Muscle layer of duodenum (tissue), 2 donors: ENCODE measurements around the gene TAOK3.
"Not testable (repeated sequence)": the region's sequence is repeated elsewhere in the genome, so short reads cannot be mapped to it uniquely, and the experiment has no call there.

Experiments
- H3K27ac ChIP-seq: one replicate; pipeline ENCODE4 v1.7.0; 2013; ENCODE audit warnings: mild to moderate bottlenecking, low read length
- H3K27me3 ChIP-seq: one replicate; pipeline ENCODE4 v1.7.0; 2013; ENCODE audit warnings: low read depth, mild to moderate bottlenecking, control low read depth, low read length
- H3K36me3 ChIP-seq, 2 donors: one replicate each; pipeline ENCODE4 v1.7.0; 2013; ENCODE audit warnings: low read length in 2 of 2, control low read depth in 1 of 2, mild to moderate bottlenecking in 1 of 2; ENCODE audit not compliant: insufficient read depth in 2 of 2, control insufficient read depth in 1 of 2
- H3K4me1 ChIP-seq, 2 donors: one replicate each; pipeline ENCODE4 v1.7.0; 2013; ENCODE audit warnings: low read length in 2 of 2, mild to moderate bottlenecking in 2 of 2, control low read depth in 1 of 2, moderate library complexity in 1 of 2; ENCODE audit not compliant: insufficient read depth in 2 of 2, control insufficient read depth in 1 of 2
- H3K4me3 ChIP-seq, 2 donors: one replicate each; pipeline ENCODE4 v1.7.0; 2013; ENCODE audit warnings: low read length in 2 of 2, low read depth in 1 of 2, mild to moderate bottlenecking in 1 of 2
- H3K9me3 ChIP-seq, 2 donors: one replicate each; pipeline ENCODE4 v1.7.0; 2013; ENCODE audit warnings: low read length in 2 of 2, control low read depth in 1 of 2, mild to moderate bottlenecking in 1 of 2; ENCODE audit not compliant: control insufficient read depth in 1 of 2
- donor health status: healthy.

Gene TAOK3

GRCh38 chr12:118355843-118356242 is 16.9 kb downstream of the TAOK3 start:
- Histone ChIP-seq H3K4me3 (no peak overlapping the region), H3K9me3 (no peaks in the 10 kb centered on the region), H3K36me3 (no peaks in the 10 kb centered on the region), H3K27me3 (no peaks in the 10 kb centered on the region), H3K27ac (no peak overlapping the region), H3K4me1 (peaks cover 7 to 16% of the 10 kb centered on the region in 2 donors)

- H3K9me3 ChIP-seq: no peaks in the 10 kb centered on the region
- H3K27ac ChIP-seq: no peak overlapping the region
- peaks cover 3 to 16% of the 10 kb centered on the region in 2 donors for H3K4me1 ChIP-seq
- H3K36me3 ChIP-seq: no peaks in the 10 kb centered on the region
- H3K27me3 ChIP-seq: no peaks in the 10 kb centered on the region
- no peak overlapping the region for H3K4me3 ChIP-seq
Observed at GRCh38 chr12:118354903-118355302, 17.8 kb downstream of the TAOK3 start.

GRCh38 chr12:118354503-118354902 is 18.2 kb downstream of the TAOK3 start:
- H3K27me3 ChIP-seq, H3K27ac ChIP-seq, H3K4me3 ChIP-seq, H3K9me3 ChIP-seq, H3K36me3 ChIP-seq: not testable (repeated sequence)
- H3K4me1 ChIP-seq: peaks cover 3 to 16% of the 10 kb centered on the region in 2 donors

GRCh38 chr12:118353721-118354120 is 19.0 kb downstream of the TAOK3 start:
- Histone ChIP-seq H3K36me3 (no peaks in the 10 kb centered on the region), H3K27me3 (no peaks in the 10 kb centered on the region), H3K27ac (no peak overlapping the region), H3K4me1 (peaks cover 3 to 16% of the 10 kb centered on the region in 2 donors), H3K4me3 (no peak overlapping the region), H3K9me3 (no peaks in the 10 kb centered on the region)

- Histone ChIP-seq H3K27ac (no peak overlapping the region), H3K4me3 (no peak overlapping the region), H3K9me3 (no peaks in the 10 kb centered on the region), H3K27me3 (no peaks in the 10 kb centered on the region), H3K4me1 (peaks cover 0 to 3% of the 10 kb centered on the region in 2 donors), H3K36me3 (no peaks in the 10 kb centered on the region)
Observed at GRCh38 chr12:118350908-118351559, 21.7 kb downstream of the TAOK3 start.

- Histone ChIP-seq H3K4me3 (no peak overlapping the region), H3K36me3 (no peaks in the 10 kb centered on the region), H3K27me3 (no peaks in the 10 kb centered on the region), H3K4me1 (peaks cover 0 to 3% of the 10 kb centered on the region in 2 donors), H3K27ac (no peak overlapping the region), H3K9me3 (no peaks in the 10 kb centered on the region)
Observed at GRCh38 chr12:118347916-118348315, 24.8 kb downstream of the TAOK3 start.

- no peaks in the 10 kb centered on the region for H3K36me3 ChIP-seq
- no peak overlapping the region for H3K27ac ChIP-seq
- no peak overlapping the region for H3K4me3 ChIP-seq
- no peaks in the 10 kb centered on the region for H3K9me3 ChIP-seq
- no peaks in the 10 kb centered on the region for H3K27me3 ChIP-seq
- peaks cover 0 to 3% of the 10 kb centered on the region in 2 donors for H3K4me1 ChIP-seq
Observed at GRCh38 chr12:118346895-118347294, 25.8 kb downstream of the TAOK3 start.

GRCh38 chr12:118345355-118345754 is 27.4 kb downstream of the TAOK3 start:
- Histone ChIP-seq H3K4me1 (peaks cover 0 to 3% of the 10 kb centered on the region in 2 donors), H3K9me3 (no peaks in the 10 kb centered on the region), H3K27me3 (no peaks in the 10 kb centered on the region), H3K36me3 (no peaks in the 10 kb centered on the region), H3K4me3 (no peak overlapping the region), H3K27ac (no peak overlapping the region)

- H3K9me3 ChIP-seq: no peaks in the 10 kb centered on the region
- no peaks in the 10 kb centered on the region for H3K36me3 ChIP-seq
- peaks cover 0 to 3% of the 10 kb centered on the region in 2 donors for H3K4me1 ChIP-seq
- H3K4me3 ChIP-seq: no peak overlapping the region
- no peaks in the 10 kb centered on the region for H3K27me3 ChIP-seq
- H3K27ac ChIP-seq: no peak overlapping the region
Observed at GRCh38 chr12:118344829-118345228, 27.9 kb downstream of the TAOK3 start.

- no peaks in the 10 kb centered on the region for H3K9me3 ChIP-seq
- H3K36me3 ChIP-seq: no peaks in the 10 kb centered on the region
- H3K27me3 ChIP-seq: no peaks in the 10 kb centered on the region
- peaks cover 0 to under 1% of the 10 kb centered on the region in 2 donors for H3K4me1 ChIP-seq
- no peak overlapping the region for H3K4me3 ChIP-seq
- H3K27ac ChIP-seq: no peak overlapping the region
Observed at GRCh38 chr12:118342090-118342489, 30.6 kb downstream of the TAOK3 start.

GRCh38 chr12:118337194-118337838 is 35.4 kb downstream of the TAOK3 start:
- Histone ChIP-seq H3K27ac (no peak overlapping the region), H3K4me1 (no peaks in the 10 kb centered on the region), H3K36me3 (no peaks in the 10 kb centered on the region), H3K9me3 (no peaks in the 10 kb centered on the region), H3K27me3 (no peaks in the 10 kb centered on the region), H3K4me3 (no peak overlapping the region)

- H3K27me3 ChIP-seq: no peaks in the 10 kb centered on the region
- H3K36me3 ChIP-seq: no peaks in the 10 kb centered on the region
- no peaks in the 10 kb centered on the region for H3K9me3 ChIP-seq
- H3K4me3 ChIP-seq: no peak overlapping the region
- H3K4me1 ChIP-seq: no peaks in the 10 kb centered on the region
- H3K27ac ChIP-seq: no peak overlapping the region
Observed at GRCh38 chr12:118336123-118336522, 36.6 kb downstream of the TAOK3 start.
